DND-41 (cell line): Measurements from ENCODE around the gene NETO2.

Experiments used
- ATAC-seq: fragments of 200-7000 bp; cut with Tn5 transposase; 3 replicates; pipeline ENCODE4 v1.9.1; 2021; ENCODE audit warnings: low read depth; ENCODE audit not compliant: insufficient read depth
- DNase-seq: peaks from one replicate; pipeline ENCODE4 v3.0.0-alpha.2; 2020
- H2AFZ ChIP-seq: 2 replicates; pipeline ENCODE4 v1.6.0; 2012; ENCODE audit warnings: low read depth, low read length
- H3K27ac ChIP-seq: 2 replicates; pipeline ENCODE4 v1.5.1; 2012; ENCODE audit warnings: low read length, inconsistent platforms
- H3K27me3 ChIP-seq: fragments of 200-600 bp; sonication (generic); 2 replicates; pipeline ENCODE4 v1.6.0; 2012; ENCODE audit warnings: low read length, mild to moderate bottlenecking, inconsistent platforms; ENCODE audit not compliant: insufficient read depth, poor library complexity
- H3K36me3 ChIP-seq: 2 replicates; pipeline ENCODE4 v1.5.1; 2012; ENCODE audit warnings: low read length, inconsistent platforms; ENCODE audit not compliant: insufficient read depth
- H3K4me1 ChIP-seq: 2 replicates; pipeline ENCODE4 v1.5.1; 2012; ENCODE audit warnings: mild to moderate bottlenecking, low read length; ENCODE audit not compliant: insufficient read depth
- H3K4me2 ChIP-seq: 2 replicates; pipeline ENCODE4 v1.6.0; 2012; ENCODE audit warnings: mild to moderate bottlenecking, moderate library complexity, low read length, inconsistent platforms; ENCODE audit not compliant: insufficient read depth
- H3K4me3 ChIP-seq, 2 experiments: fragments of 200-600 bp in 1 of 2; shearing (Covaris generic) in 1 of 2; 2 replicates each; pipeline ENCODE4 v1.5.1; 2012 to 2016; ENCODE audit warnings: inconsistent platforms in 2 of 2, low read length in 2 of 2, mild to moderate bottlenecking in 2 of 2, low read depth in 1 of 2, moderate library complexity in 1 of 2
- H3K79me2 ChIP-seq: 2 replicates; pipeline ENCODE4 v1.6.0; 2012; ENCODE audit warnings: low read length, inconsistent platforms; ENCODE audit not compliant: insufficient read depth
- H3K9ac ChIP-seq: 2 replicates; pipeline ENCODE4 v1.6.0; 2012; ENCODE audit warnings: low read depth, mild to moderate bottlenecking, inconsistent platforms, low read length, moderate library complexity
- H3K9me3 ChIP-seq: 2 replicates; pipeline ENCODE4 v1.5.1; 2012; ENCODE audit warnings: low read length, moderate library complexity, mild to moderate bottlenecking, inconsistent platforms; ENCODE audit not compliant: insufficient read depth, severe bottlenecking
- H4K20me1 ChIP-seq: 2 replicates; pipeline ENCODE4 v1.6.0; 2012; ENCODE audit warnings: low read length; ENCODE audit not compliant: insufficient read depth
- CTCF ChIP-seq: IDR thresholded peaks from 2 replicates; pipeline ENCODE4 v1.5.1; 2012; ENCODE audit warnings: borderline replicate concordance, low read length, moderate library complexity, mild to moderate bottlenecking; ENCODE audit not compliant: poor library complexity, severe bottlenecking; ENCODE audit errors: extremely low read depth
- EZH2 ChIP-seq: IDR thresholded peaks from 3 replicates; pipeline ENCODE4 v1.6.1; 2012; ENCODE audit warnings: borderline replicate concordance, low read depth, mild to moderate bottlenecking, moderate library complexity, low read length, inconsistent platforms; ENCODE audit not compliant: severe bottlenecking

Gene NETO2

GRCh38 chr16:47129755-47130435, 13.8 kb downstream of the NETO2 start:
- TF ChIP-seq EZH2, result no peak
- no peak for TF ChIP-seq CTCF

GRCh38 chr16:47127541-47127940, 16.2 kb downstream of the NETO2 start:
- H3K9me3 ChIP-seq, result no peaks in the 10 kb centered on the region
- no peaks in the 10 kb centered on the region for H3K79me2 ChIP-seq
- no peak overlapping the region for H3K9ac ChIP-seq
- H3K4me2 ChIP-seq, result no peak overlapping the region
- H3K27me3 ChIP-seq, result no peaks in the 10 kb centered on the region
- no peaks in the 10 kb centered on the region for H4K20me1 ChIP-seq
- H3K36me3 ChIP-seq, result no peaks in the 10 kb centered on the region
- H2AFZ ChIP-seq, result no peak overlapping the region
- no peak for TF ChIP-seq EZH2
- no peak for TF ChIP-seq CTCF
- ATAC-seq, result no peak
- DNase-seq, result no peak
- no peaks in the 10 kb centered on the region for H3K4me1 ChIP-seq
- no peak overlapping the region for H3K27ac ChIP-seq
- no peak overlapping the region for H3K4me3 ChIP-seq

More at GRCh38 chr16:47129755-47130435, 13.8 kb downstream of the NETO2 start:
- DNase-seq (no peak), ATAC-seq (no peak)
- H3K4me1 ChIP-seq, result no peaks in the 10 kb centered on the region
- no peaks in the 10 kb centered on the region for H3K36me3 ChIP-seq
- H4K20me1 ChIP-seq, result no peaks in the 10 kb centered on the region
- H3K9ac ChIP-seq, result no peak overlapping the region
- no peak overlapping the region for H3K27ac ChIP-seq
- no peaks in the 10 kb centered on the region for H3K9me3 ChIP-seq
- H3K4me2 ChIP-seq, result no peak overlapping the region
- H3K4me3 ChIP-seq, result no peak overlapping the region
- H3K27me3 ChIP-seq, result no peaks in the 10 kb centered on the region
- H2AFZ ChIP-seq, result no peak overlapping the region
- H3K79me2 ChIP-seq, result no peaks in the 10 kb centered on the region

- H3K27me3 ChIP-seq, result no peaks in the 10 kb centered on the region
- no peak for TF ChIP-seq EZH2
- TF ChIP-seq CTCF, result no peak
- H3K4me1 ChIP-seq, result no peaks in the 10 kb centered on the region
- H3K4me3 ChIP-seq, result no peak overlapping the region
- H3K9ac ChIP-seq, result no peak overlapping the region
- H3K4me2 ChIP-seq, result no peak overlapping the region
- H3K36me3 ChIP-seq, result no peaks in the 10 kb centered on the region
- no peak overlapping the region for H3K27ac ChIP-seq
- no peaks in the 10 kb centered on the region for H3K9me3 ChIP-seq
- ATAC-seq (no peak), DNase-seq (no peak)
- no peak overlapping the region for H2AFZ ChIP-seq
- H3K79me2 ChIP-seq, result no peaks in the 10 kb centered on the region
- H4K20me1 ChIP-seq, result no peaks in the 10 kb centered on the region
Observed at GRCh38 chr16:47125757-47126156, 18.0 kb downstream of the NETO2 start.
